Smooth muscle cell of the brain vasculature (primary cell): ENCODE data around the gene GULP1.
A peak's percentile ranks its signal among the peaks of the same experiment; 100 is the strongest.

Source experiments
- DNase-seq: peaks from one replicate; pipeline ENCODE4 v3.0.0-alpha.2; 2012; ENCODE audit warnings: low read depth, low spot score

The GULP1 gene

DNA sequence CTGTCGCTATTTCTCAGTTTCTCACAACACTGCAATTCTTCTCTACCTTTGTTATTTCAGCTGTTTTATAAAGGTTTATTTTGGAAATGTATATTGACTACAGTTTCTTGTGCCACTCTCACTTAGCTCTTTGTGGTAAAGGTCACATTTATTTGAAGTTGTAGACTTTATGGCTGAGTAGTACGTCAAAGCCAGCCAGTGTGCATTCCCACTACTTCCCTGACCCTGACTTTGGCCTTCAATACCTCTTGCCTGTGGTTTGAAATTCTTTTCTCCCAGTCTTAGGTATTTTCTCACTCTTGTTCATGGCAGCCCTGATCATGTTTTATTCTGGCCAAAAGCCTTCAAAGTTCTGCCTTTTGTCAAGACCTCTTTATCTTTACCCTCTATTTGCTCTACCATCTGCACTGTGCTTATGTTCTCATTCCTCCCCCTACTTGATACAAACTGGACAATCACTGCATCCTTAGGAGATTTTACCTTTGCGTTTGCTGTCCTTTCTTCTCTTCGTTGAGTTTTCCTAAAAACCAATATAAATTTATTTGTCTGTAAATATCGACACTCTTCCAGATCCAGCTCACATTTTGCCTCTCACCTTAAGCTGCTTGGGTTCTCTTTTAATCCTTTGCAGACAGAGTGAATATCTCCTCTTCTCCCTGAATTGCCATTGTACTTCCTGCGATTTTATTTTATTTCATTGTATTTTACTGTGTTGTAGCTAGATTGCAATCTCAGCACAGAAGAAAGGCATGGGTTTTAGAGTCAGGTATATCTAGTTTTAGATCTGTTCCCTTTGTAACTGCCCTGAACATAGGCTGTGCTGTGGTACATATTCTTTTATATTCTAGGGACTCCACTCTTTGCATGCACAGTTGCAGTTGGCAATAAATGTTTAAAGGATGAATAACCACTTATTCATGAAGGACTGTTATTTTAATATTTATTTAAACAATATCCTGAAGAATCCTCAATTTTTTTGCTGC lies 31.2 kb downstream of the GULP1 start:
- DNase-seq, result peak; percentile 67

- no peak for DNase-seq
Measured at GRCh38 chr2:188324067-188324466, 32.4 kb downstream of the GULP1 start.

GRCh38 chr2:188326290-188326668 lies 34.6 kb downstream of the GULP1 start:
- DNase-seq, result no peak

GRCh38 chr2:188326669-188327301 lies 35.1 kb downstream of the GULP1 start:
- DNase-seq, result no peak

DNA sequence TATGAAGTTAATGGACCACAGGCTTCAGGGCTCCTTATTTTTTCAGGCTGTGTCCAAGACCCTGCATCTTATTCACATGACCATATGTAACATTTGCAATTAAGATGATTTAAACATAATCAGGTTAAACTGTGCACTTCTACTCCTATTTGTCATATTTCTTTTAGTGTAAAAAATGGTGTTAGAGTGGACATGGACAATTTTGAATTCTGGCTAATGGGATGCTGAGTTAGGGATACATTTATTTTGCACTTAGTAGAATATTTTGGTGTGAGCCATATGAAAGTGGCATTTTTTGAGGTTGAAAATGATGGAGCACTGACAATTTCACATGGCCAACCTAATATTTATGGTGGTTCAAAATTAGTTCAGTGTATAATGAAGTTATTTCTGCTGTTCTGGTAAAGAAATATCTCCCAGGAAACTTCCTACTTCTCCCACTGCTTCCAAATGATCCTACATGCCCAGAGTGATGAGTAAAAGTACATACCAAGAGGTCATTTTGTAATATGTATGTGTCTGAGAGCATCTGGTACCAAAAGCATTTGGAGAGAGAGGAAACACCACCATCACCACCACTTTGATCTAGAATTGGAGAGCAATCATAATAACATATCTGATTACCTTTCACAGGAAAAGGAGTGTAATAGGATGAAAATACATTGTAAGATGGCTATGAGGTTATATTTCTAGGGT lies 36.0 kb downstream of the GULP1 start:
- no peak for DNase-seq

GRCh38 chr2:188328419-188328818 lies 36.7 kb downstream of the GULP1 start:
- DNase-seq, result no peak

GRCh38 chr2:188330316-188331053 lies 38.8 kb downstream of the GULP1 start:
- no peak for DNase-seq

GRCh38 chr2:188332619-188333018 lies 40.9 kb downstream of the GULP1 start:
- DNase-seq, result no peak

DNA sequence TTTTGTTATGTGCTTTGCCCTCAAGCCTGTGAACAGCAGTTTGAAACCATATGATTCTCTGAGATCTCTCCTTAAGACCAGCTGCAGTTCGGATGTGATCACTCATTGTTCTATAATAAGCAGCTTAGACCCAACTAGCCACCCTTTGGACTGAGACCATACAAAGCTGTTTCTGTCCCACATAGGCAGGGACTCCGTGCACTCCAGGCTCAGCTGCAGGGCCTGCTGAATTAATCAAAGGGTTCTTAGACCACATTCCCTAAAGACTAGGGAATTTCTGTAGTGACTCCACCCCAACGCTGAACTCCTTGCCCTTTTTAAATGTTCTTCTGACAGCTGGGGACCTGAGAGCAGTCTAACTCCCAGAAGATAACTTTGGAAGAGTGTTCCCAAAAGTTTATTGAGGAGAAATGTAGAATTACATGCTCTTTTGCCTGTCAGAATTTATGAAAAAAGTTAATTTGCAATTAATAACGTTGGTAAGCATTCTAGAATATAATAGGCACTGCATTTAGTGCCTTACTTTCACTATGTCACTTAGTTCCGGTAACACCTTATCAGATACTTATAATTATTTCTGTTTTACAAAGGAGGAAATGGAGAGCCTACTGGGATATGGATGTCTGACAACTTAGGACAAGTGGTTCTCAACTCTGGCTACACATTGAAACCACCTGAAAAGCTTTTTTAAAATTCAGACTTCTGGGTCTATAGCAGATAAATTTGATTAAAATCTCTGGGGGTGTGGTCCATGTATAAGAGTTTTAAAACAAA lies 42.3 kb downstream of the GULP1 start:
- DNase-seq, result no peak

DNA sequence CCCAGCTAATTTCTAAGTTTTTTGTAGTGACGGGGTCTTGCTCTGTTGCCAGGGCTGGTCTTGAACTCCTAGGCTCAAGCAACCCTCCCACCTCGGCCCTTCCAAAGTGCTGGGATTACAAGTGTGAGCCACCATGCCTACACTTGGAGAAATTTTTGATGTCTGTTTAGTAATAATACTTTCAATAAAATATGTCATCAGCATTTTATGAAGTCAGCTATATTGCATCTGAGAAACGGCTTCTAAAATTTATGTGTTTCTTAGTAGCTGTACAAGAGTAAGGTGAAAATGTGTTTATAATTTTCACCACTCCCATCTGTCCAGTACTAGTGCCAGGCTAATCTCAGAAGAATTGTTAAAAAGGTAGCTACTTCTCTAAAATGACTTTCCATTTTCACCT lies 46.8 kb downstream of the GULP1 start:
- DNase-seq, result no peak

DNA sequence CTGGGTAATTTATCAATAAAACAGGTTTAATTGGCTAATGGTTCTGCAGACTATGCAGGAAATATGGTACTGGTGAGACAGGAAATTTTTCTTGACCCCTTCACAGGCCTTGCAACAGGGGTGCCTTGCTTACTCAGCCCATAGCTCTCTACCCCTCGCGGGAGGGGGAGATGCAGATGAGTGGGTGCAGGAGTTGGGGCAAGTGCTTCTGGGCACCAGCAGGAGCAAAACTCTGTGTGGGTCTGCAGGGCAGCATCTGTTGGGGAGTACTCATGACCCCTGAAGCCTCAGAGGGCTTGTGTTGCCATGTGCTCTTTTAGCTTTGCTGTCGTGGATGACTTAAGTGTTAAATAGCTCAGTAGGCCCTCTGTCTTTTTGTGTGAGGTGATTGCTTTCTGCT lies 48.6 kb downstream of the GULP1 start:
- DNase-seq, result no peak

DNA sequence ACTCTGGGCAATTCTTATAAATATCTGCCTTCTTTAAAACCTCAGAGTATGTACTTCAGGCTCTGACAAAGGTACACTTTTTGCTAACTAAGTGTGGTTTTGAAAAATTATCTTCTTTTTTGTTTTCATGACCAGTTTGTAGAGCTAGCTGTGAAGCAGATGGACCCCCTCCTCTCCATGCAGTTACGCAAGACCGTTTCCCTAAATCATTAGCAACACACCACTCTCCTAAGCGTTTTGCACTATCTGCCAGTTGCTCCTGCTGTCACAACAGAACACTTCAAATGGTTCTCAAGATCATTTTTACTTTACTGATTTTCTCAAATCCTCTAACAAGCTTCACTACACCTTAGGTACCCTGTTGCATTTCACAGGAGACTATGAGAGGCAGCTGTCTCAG lies 53.3 kb downstream of the GULP1 start:
- DNase-seq, result no peak

DNA sequence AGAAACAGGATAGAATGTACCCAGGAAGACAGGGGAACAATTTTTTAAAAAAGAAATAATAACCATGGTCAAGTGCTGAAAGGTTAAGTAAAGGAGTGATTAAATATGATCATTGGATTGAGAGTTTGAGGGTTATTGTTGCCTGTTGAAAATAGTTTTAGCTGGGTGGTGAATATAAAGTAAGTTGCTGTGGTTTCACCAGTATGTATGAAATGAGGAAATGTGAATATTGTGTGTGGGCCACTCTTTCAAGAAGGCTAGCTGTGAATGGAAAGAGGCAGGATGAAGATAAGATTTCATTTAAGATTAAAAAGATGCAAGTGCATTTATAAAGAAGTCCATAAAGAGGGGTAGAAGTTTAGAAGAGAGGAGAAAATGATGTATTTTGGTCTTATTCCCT lies 53.8 kb downstream of the GULP1 start:
- DNase-seq, result no peak

GRCh38 chr2:188345831-188346458 lies 54.3 kb downstream of the GULP1 start:
- no peak for DNase-seq

DNA sequence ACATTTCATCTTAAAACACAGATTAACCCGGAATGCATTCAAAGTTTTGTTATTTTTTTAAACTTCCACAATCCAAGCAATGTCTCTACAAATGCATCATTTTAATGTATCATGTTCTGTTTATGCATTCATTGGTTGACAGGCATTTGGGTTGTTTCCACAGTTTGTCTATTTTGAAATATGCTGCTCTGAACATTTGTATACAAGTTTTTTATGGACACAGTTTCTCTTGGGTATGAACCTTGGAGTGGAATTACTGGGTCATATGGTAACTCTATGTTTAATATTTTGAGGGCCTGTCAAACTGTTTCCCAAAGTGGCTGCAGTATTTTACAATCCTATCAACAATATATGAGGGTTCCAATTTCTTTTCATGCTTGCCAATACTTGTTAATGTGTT lies 57.3 kb downstream of the GULP1 start:
- no peak for DNase-seq

DNA sequence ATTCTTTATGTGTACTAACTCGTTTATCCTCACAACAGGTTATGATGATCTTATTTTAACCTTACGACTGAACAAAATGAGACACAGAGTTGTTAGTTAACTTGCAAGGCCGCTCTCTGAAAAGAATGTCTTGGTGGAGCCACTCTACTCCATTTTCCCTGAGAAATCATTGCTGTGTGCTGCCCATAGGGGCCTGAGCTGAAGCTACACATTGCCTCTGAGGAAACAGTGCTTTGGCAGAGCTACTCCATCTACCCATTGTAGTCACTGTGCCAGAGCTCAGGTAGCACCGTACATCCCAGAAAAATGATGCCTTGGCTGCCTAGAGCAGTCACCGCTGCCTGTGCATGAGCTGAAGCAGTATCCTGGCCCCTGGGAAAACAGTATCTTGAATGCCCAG lies 61.6 kb downstream of the GULP1 start:
- no peak for DNase-seq

DNA sequence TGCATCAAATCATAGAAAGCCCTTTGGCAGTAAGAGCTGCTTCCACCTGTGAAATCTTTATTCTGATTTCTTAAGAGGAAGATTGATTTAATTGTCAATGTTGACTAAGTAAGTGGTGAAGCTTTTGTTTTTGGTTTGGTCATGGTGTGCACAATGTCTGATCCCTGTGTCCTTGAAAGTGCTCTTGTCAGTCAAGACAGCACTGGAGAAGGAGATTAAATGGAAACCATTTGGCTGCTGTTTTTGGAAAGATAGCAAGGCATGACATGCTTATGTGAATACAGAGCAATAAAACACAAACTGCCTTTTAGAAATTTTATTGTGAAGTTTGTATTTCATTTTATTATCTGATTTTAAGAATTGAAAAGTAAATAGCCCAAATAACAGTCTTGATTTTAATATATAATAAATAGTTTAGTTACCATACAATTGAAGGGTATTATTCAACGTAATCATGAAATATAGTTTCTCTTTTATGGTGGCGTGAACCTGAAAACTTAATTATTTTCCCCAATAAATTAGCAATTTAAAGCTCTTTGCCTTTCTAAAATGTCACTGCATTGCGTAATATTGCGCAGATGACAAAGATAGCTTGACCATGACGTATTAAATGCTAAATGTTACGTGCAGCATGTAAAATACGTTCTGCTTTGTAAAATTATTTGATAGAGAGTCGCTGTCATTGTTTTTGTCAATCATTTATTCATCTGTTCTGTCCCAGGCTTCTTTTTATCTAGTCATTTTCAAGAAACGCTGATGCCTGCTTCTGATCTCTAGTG lies 69.0 kb downstream of the GULP1 start:
- no peak for DNase-seq

GRCh38 chr2:188364033-188364630 lies 72.5 kb downstream of the GULP1 start:
- no peak for DNase-seq

DNA sequence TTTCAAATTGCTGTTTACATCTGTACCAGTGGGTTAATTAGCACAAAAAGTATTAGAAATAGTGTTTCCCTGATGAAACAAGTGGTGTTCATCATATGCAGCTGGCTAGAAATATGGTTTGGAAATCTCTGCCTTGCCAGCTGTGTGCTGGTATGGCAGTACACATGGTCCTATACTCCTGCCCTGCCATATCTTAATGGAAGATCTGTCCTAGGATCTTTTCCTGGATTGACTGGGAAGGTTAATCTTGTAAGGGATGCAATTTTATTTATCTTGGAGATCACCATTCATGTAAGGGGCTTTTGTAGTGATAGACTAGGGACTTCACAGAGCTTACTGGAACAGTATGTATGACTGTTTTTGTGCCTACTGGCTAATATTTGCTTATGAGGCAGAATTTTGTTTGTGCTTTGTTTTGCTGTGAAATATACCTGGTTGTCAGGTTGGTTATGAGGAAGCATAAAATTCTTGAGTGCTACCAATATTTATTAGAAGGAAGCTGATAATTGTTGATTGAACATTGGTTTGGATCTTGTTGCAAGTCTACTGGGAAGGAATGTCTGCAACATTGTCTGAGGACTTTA lies 73.5 kb downstream of the GULP1 start:
- no peak for DNase-seq
